Measurements from ENCODE around the gene IL3RA. TPM values are rescaled to one million over a fixed set of nuclear protein-coding genes. Genes with fewer than 3 reads are reported as not detected.
"Not testable (repeated sequence)": the region's sequence is repeated elsewhere in the genome, so short reads cannot be mapped to it uniquely, and the experiment has no call there.

Gene IL3RA
- total RNA-seq, 1 donor from 2014 or later: not detected

- Mint-ChIP-seq H3K4me1 (ENCODE audit: low read depth) (peaks cover 11% of the 10 kb centered on the region), H3K27me3 (no peaks in the 10 kb centered on the region), H3K36me3 (ENCODE audit: insufficient read depth) (peaks cover 44% of the 10 kb centered on the region), H3K4me3 (ENCODE audit: low read depth) (no peak overlapping the region), H3K27ac (no peak overlapping the region), H3K9me3 (ENCODE audit: low read depth) (peaks cover 13% of the 10 kb centered on the region)
- TF ChIP-seq CTCF (IDR thresholded peaks at IDR 0.05; ENCODE audit: unreplicated experiment): no peak
- DNase-seq (ENCODE audit: low spot score, unreplicated experiment): no peak
Measured at GRCh38 chrX:1423215-1423614, 86.6 kb downstream of the IL3RA start.

- no peak overlapping the region for H3K4me3 Mint-ChIP-seq (ENCODE audit: low read depth)
- no peaks in the 10 kb centered on the region for H3K27me3 Mint-ChIP-seq
- no peak for TF ChIP-seq CTCF (IDR thresholded peaks at IDR 0.05; ENCODE audit: unreplicated experiment)
- no peak overlapping the region for H3K27ac Mint-ChIP-seq
- peaks cover 11% of the 10 kb centered on the region for H3K4me1 Mint-ChIP-seq (ENCODE audit: low read depth)
- H3K9me3 Mint-ChIP-seq (ENCODE audit: low read depth): peaks cover 13% of the 10 kb centered on the region
- peaks cover 44% of the 10 kb centered on the region for H3K36me3 Mint-ChIP-seq (ENCODE audit: insufficient read depth)
- no peak for DNase-seq (ENCODE audit: low spot score, unreplicated experiment)
Measured at GRCh38 chrX:1424147-1424851, 87.7 kb downstream of the IL3RA start.

GRCh38 chrX:1425381-1425780, 88.8 kb downstream of the IL3RA start:
- Mint-ChIP-seq H3K27ac (no peak overlapping the region), H3K36me3 (ENCODE audit: insufficient read depth) (peaks cover 42% of the 10 kb centered on the region), H3K9me3 (ENCODE audit: low read depth) (peaks cover 13% of the 10 kb centered on the region), H3K27me3 (no peaks in the 10 kb centered on the region), H3K4me1 (ENCODE audit: low read depth) (peaks cover 5% of the 10 kb centered on the region), H3K4me3 (ENCODE audit: low read depth) (no peak overlapping the region)
- no peak for DNase-seq (ENCODE audit: low spot score, unreplicated experiment)
- no peak for TF ChIP-seq CTCF (IDR thresholded peaks at IDR 0.05; ENCODE audit: unreplicated experiment)

GRCh38 chrX:1426321-1426720, 89.7 kb downstream of the IL3RA start:
- DNase-seq (ENCODE audit: low spot score, unreplicated experiment); H3K27ac Mint-ChIP-seq; H3K4me3 Mint-ChIP-seq (ENCODE audit: low read depth); H3K27me3 Mint-ChIP-seq; H3K4me1 Mint-ChIP-seq (ENCODE audit: low read depth): not testable (repeated sequence)
- H3K9me3 Mint-ChIP-seq (ENCODE audit: low read depth): peaks cover 13% of the 10 kb centered on the region
- H3K36me3 Mint-ChIP-seq (ENCODE audit: insufficient read depth): peaks cover 39% of the 10 kb centered on the region

GRCh38 chrX:1427756-1428155, 91.2 kb downstream of the IL3RA start:
- no peak overlapping the region for H3K4me3 Mint-ChIP-seq (ENCODE audit: low read depth)
- no peak overlapping the region for H3K27ac Mint-ChIP-seq
- no peaks in the 10 kb centered on the region for H3K27me3 Mint-ChIP-seq
- TF ChIP-seq CTCF (IDR thresholded peaks at IDR 0.05; ENCODE audit: unreplicated experiment): no peak
- peaks cover 7% of the 10 kb centered on the region for H3K9me3 Mint-ChIP-seq (ENCODE audit: low read depth)
- H3K4me1 Mint-ChIP-seq (ENCODE audit: low read depth): no peaks in the 10 kb centered on the region
- peaks cover 32% of the 10 kb centered on the region for H3K36me3 Mint-ChIP-seq (ENCODE audit: insufficient read depth)
- DNase-seq (ENCODE audit: low spot score, unreplicated experiment): no peak

GRCh38 chrX:1430451-1430850, 93.9 kb downstream of the IL3RA start:
- Mint-ChIP-seq H3K27ac (no peak overlapping the region), H3K27me3 (no peaks in the 10 kb centered on the region), H3K9me3 (ENCODE audit: low read depth) (no peaks in the 10 kb centered on the region), H3K4me3 (ENCODE audit: low read depth) (no peak overlapping the region), H3K36me3 (ENCODE audit: insufficient read depth) (peaks cover 19% of the 10 kb centered on the region), H3K4me1 (ENCODE audit: low read depth) (no peaks in the 10 kb centered on the region)
- no peak for TF ChIP-seq CTCF (IDR thresholded peaks at IDR 0.05; ENCODE audit: unreplicated experiment)
- DNase-seq (ENCODE audit: low spot score, unreplicated experiment): no peak

Data from progenitor cell of endocrine pancreas (in vitro differentiated cells).